HepG2 (cell line): Measurements from ENCODE around the gene HBG1.

Experiments used
- CTCF ChIP-seq: sonication (generic); formaldehyde crosslinking; IDR thresholded peaks from 2 replicates; pipeline ENCODE4 v1.5.0; 2020; ENCODE audit warnings: mild to moderate bottlenecking, missing genetic modification reagents, moderate library complexity
- EZH2 ChIP-seq: conservative IDR thresholded peaks from 2 replicates; pipeline ENCODE4 v1.6.1; 2012; ENCODE audit warnings: mild to moderate bottlenecking, low read depth, low read length, moderate library complexity
- MBNL3 ChIP-seq: fragments of 250-450 bp; sonication (Bioruptor Pico); conservative IDR thresholded peaks from 2 replicates; pipeline ENCODE4 v1.8.0; 2022; ENCODE audit warnings: mild to moderate bottlenecking, inconsistent platforms
- NFIC ChIP-seq: IDR thresholded peaks from 2 replicates; pipeline ENCODE4 v1.6.1; 2012; ENCODE audit warnings: mild to moderate bottlenecking, low read length, inconsistent platforms
- PATZ1 ChIP-seq: sonication (generic); formaldehyde crosslinking; IDR thresholded peaks from 2 replicates; pipeline ENCODE4 v1.4.0; 2020; ENCODE audit warnings: missing genetic modification reagents
- SMARCC2 ChIP-seq: fragments of 450-650 bp; IDR thresholded peaks from 2 replicates; pipeline ENCODE4 v1.6.1; 2017; ENCODE audit warnings: antibody characterized with exemption, mild to moderate bottlenecking
- ZZZ3 ChIP-seq: sonication (generic); formaldehyde crosslinking; IDR thresholded peaks from 2 replicates; pipeline ENCODE4 v1.4.0; 2020; ENCODE audit warnings: missing genetic modification reagents, mild to moderate bottlenecking, borderline replicate concordance
- TF ChIP-seq, protein P1 (sequence below): sonication (generic); formaldehyde crosslinking; IDR thresholded peaks from 2 replicates; pipeline ENCODE4 v1.4.0; 2020; ENCODE audit warnings: missing genetic modification reagents

GRCh38 chr11:5231111-5231510 is 18.5 kb downstream of the HBG1 start:
- TF ChIP-seq CTCF = no peak
- TF ChIP-seq ZZZ3 (CRISPR knock-in tag) = no peak
- no peak for TF ChIP-seq EZH2
- TF ChIP-seq, protein P1, sequence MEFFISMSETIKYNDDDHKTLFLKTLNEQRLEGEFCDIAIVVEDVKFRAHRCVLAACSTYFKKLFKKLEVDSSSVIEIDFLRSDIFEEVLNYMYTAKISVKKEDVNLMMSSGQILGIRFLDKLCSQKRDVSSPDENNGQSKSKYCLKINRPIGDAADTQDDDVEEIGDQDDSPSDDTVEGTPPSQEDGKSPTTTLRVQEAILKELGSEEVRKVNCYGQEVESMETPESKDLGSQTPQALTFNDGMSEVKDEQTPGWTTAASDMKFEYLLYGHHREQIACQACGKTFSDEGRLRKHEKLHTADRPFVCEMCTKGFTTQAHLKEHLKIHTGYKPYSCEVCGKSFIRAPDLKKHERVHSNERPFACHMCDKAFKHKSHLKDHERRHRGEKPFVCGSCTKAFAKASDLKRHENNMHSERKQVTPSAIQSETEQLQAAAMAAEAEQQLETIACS (CRISPR knock-in tag) = no peak
- TF ChIP-seq PATZ1 = no peak
- TF ChIP-seq SMARCC2 = no peak
- TF ChIP-seq NFIC = no peak
- TF ChIP-seq MBNL3 (CRISPR knock-in tag) = no peak
